Measurements from ENCODE around the gene SCAPER. TPM values are rescaled to one million over a fixed set of nuclear protein-coding genes. Genes with fewer than 3 reads are reported as not detected.

The SCAPER gene
- total RNA-seq, 4 donors from 2014 or later, result 23.5 to 27.7 (median 24.2) TPM

DNA sequence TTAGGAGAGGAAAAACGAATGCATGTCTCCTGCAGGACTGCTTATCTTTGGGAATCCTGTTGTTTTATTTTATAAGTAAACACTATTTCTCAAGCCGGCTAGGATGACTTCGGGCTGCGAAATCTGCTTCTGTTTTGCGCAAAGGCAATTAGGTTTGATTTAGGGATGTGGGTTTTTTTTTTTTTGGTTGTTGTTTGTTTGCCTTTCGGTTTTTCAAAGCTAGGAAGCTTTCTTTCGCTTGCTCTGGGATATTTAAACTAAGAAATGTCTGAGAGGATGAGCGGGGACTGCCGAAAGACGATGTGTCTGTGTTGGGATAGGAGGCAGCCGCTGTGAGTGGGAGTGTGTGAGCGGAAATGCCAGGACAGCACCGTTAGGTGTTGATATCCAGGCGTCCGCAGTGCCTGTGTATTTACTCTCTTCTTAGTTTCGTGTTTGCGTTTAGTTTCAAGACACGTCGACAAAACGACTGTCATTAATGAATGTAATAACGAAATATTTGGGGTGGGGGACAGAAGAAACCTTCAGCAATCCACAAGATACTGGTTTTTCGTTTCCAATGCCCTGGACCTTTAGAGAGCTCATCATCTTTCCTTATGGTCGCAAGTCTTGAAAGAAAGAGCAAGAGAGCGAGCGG, 568.0 kb downstream of the SCAPER start:
- TF ChIP-seq, protein P1, sequence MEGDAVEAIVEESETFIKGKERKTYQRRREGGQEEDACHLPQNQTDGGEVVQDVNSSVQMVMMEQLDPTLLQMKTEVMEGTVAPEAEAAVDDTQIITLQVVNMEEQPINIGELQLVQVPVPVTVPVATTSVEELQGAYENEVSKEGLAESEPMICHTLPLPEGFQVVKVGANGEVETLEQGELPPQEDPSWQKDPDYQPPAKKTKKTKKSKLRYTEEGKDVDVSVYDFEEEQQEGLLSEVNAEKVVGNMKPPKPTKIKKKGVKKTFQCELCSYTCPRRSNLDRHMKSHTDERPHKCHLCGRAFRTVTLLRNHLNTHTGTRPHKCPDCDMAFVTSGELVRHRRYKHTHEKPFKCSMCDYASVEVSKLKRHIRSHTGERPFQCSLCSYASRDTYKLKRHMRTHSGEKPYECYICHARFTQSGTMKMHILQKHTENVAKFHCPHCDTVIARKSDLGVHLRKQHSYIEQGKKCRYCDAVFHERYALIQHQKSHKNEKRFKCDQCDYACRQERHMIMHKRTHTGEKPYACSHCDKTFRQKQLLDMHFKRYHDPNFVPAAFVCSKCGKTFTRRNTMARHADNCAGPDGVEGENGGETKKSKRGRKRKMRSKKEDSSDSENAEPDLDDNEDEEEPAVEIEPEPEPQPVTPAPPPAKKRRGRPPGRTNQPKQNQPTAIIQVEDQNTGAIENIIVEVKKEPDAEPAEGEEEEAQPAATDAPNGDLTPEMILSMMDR (IDR thresholded peaks at IDR 0.05; ENCODE audit: low read depth), result no peak

DNA sequence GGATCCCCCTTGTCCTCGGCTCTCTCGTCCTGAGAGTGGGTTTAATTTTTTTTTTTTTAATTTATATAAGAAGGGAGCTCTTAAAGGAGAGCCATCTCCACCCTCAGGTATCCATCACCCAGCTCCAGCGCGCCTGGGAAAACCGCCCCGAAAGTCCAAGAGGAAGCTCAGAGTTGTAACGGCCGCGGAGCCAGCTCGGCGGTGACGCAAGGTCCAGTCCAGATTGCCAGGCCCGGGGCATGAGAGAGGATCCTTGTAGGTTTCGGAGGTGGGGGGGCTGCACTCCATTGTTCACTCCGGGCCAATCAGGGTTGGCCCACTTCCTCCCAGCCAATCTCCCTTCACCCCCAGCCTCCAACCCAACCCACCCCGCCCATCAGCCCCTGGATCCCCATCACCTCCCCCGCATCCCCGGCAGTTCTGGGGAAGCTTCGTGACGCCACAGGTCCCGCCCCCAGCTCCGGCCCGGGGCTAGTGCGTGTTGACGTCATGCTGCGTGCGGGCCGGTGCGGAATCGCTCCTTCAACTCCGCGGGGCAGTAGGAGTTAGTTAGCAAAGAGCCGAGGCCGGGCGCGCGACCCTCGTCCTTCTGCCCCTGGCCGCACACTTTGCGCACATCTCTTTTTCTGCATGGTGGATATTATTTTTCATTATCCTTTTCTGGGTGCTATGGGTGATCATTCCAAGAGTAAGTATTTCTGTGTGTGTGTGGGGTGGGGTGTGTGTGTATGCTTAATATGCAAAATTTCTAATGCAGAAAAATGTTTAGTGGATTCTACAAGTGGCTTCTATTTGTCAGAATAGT, 568.7 kb downstream of the SCAPER start, which contains the start of gene ISL2:
TSS of gene ISL2 (plus strand) at position 520 of the 805 bp plus-strand sequence. CDS start at position 631, 111 bp downstream.
- TF ChIP-seq, protein P1 (IDR thresholded peaks at IDR 0.05; ENCODE audit: low read depth), result no peak

DNA sequence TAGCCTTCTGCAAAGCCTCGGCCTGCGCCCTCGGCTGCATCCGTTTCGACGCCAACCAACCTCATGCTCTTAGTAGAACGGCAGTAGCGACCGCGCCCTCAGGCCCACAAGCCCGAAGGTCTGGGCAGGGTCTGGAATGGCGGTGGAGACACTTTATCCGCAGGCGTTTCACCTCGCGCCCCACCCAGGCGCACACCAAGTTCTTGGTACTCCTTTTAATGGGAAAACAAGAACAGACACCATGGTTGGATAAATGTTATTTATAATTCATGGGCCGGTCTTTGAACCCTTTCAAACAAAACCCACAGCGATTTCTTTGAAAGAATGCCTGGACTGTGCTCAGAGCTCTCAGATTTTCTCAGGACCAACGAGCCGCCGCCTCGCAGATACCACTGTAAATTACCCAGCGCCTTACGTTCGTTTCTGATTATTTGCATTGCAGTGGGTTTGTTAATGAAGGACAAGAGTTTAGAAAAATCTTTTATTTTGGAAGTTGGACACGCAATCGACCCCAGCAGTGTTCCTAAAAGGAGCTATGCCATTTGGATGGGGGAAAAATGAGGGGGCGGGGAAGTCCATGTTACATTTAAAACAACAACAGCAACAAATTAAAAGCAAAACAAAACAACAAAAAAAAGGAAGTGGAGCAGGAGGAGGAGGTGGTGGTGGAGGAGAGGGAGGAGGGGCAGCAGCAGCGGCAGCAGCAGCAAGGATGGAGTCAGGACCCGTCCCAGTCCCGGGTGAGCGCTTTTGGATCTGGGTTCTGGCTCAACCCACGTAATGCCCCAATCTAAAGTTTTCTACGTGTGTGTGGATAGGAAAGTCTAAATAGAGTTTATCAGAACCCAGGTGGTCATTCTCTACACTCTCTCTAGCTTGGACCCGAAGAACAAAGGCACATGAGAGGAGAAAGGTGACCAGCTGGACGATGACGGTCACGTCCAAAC, 569.6 kb downstream of the SCAPER start:
- TF ChIP-seq, protein P1 (IDR thresholded peaks at IDR 0.05; ENCODE audit: low read depth), result no peak

DNA sequence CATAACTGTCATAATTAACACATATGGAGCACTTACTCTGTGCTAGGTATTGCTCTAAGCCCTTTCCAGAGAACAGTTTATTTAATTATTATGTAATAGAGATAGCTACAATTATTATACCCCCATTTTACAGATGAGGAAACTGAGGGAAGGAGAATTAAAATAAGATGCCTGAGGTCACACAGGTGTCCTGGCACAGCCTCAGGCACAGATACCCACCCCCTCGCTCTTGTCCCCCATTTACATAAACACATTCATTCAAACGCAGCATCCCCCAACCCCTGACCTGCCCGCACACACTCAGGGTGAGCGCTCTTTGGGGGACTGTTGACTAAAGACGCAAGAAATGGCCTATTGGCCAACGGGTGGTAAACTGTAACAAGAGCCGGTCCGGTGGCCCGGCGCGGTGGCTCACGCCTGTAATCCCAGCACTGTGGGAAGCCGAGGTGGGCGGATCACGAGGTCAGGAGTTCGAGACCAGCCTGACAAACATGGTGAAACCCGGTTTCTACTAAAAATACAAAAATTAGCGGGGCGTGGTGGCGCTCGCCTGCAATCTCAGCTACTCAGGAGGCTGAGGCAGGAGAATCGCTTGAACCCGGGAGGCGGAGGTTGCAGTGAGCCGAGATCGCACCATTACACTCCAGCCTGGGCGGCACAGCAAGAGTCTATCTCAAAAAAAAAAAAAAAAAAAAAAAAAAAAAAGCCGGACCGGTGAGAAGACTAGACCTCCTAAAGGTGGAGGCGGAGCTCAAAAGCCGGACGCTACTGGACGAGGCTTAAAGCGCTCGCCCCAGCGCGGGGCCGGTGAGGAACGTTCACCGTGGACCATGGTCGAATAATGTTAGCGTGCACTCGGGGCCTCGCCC, 570.5 kb downstream of the SCAPER start:
- TF ChIP-seq, protein P1 (IDR thresholded peaks at IDR 0.05; ENCODE audit: low read depth), result no peak

DNA sequence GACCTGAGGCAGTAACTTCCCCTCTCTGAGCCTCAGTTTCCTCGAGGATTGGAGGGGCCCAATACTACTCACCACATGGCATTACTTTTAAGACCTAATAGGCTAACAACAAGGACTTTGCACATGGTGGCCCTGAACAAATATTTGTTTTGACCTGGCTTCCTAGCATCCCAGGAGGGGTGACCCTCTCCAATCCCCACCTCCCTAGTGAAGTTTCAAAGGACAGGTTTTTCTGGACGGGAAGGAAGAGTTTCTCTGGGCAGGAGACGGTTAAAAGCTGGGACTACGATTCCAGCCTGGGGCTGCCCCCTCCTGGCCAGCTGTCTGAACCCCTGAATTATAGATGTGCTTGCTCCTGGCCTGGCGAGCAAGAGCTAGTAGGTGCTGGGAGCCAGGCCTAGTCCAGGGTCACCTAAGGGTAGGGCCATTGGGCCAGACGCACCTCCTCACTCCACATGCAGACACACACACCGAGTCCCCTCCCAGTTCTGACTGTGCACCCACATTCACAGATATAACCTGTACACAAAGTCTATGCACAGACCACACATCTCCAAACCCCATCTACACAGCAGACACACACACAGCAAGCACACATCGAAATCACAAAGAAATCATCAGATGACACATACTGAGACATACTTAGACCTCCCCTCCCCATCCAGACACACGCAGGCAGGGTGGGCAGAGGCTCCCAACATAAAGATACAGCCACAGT, 571.3 kb downstream of the SCAPER start:
- TF ChIP-seq, protein P1 (IDR thresholded peaks at IDR 0.05; ENCODE audit: low read depth), result no peak

DNA sequence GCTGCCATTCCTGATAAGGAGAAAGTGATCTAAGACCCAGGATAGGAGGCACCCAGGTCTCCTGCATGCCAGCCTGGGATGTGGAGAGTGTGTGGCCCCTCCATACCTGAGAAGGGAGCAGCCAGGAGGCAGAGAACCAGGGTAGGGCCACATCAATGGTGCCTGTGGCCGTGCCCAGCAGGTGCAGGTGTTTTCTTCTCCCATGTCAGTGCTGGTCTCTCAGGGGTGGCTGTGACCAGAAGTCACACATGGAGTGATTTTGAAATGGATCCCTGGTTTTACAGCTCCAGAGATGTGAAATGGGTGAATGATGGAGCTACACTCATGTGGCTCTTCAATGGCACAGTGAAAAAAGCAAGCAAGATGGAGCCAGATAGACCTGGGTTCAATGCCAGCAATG, 571.8 kb downstream of the SCAPER start:
- TF ChIP-seq, protein P1 (IDR thresholded peaks at IDR 0.05; ENCODE audit: low read depth), result no peak
